ENCODE measurements around the gene NEK9.

Gene NEK9

GRCh38 chr14:75049731-75050201 lies 77.1 kb downstream of the NEK9 start:
- H3K4me3 ChIP-seq (ENCODE audit: low read depth, low read length): no peak overlapping the region
- TF ChIP-seq CTCF (IDR thresholded peaks at IDR 0.05; ENCODE audit: borderline replicate concordance, insufficient read depth, low read depth, low read length): no peak

- TF ChIP-seq CTCF (IDR thresholded peaks at IDR 0.05; ENCODE audit: borderline replicate concordance, insufficient read depth, low read depth, low read length): no peak
- H3K4me3 ChIP-seq (ENCODE audit: low read depth, low read length): no peak overlapping the region
Observed at GRCh38 chr14:75049136-75049535, 77.7 kb downstream of the NEK9 start.

GRCh38 chr14:75048101-75048500 lies 78.7 kb downstream of the NEK9 start:
- no peak for TF ChIP-seq CTCF (IDR thresholded peaks at IDR 0.05; ENCODE audit: borderline replicate concordance, insufficient read depth, low read depth, low read length)
- H3K4me3 ChIP-seq (ENCODE audit: low read depth, low read length): no peak overlapping the region

DNA sequence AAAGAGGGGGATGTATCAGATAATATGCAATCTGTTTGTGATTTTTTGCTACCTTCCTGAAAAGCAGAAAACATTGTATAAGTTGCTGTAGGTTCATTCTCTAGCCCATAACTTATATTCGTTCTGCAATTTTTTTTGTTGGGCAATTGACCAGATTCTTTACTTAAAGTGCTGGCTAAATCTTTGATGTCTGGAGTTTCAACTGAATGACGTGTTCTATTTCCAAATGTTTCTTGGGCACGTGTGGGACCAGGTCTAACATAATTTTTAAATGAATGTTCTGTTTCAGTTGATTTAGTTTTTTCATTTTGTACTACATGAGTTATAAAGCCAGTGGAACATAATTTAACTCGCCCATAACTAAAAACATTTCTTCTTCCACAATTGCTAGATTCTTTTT lies 79.3 kb downstream of the NEK9 start:
- H3K4me3 ChIP-seq (ENCODE audit: low read depth, low read length): no peak overlapping the region
- TF ChIP-seq CTCF (IDR thresholded peaks at IDR 0.05; ENCODE audit: borderline replicate concordance, insufficient read depth, low read depth, low read length): no peak

GRCh38 chr14:75046899-75047298 lies 79.9 kb downstream of the NEK9 start:
- H3K4me3 ChIP-seq (ENCODE audit: low read depth, low read length): no peak overlapping the region
- no peak for TF ChIP-seq CTCF (IDR thresholded peaks at IDR 0.05; ENCODE audit: borderline replicate concordance, insufficient read depth, low read depth, low read length)

GRCh38 chr14:75046275-75046674 lies 80.6 kb downstream of the NEK9 start:
- TF ChIP-seq CTCF (IDR thresholded peaks at IDR 0.05; ENCODE audit: borderline replicate concordance, insufficient read depth, low read depth, low read length): no peak
- no peak overlapping the region for H3K4me3 ChIP-seq (ENCODE audit: low read depth, low read length)

GRCh38 chr14:75044752-75045151 lies 82.1 kb downstream of the NEK9 start:
- no peak for TF ChIP-seq CTCF (IDR thresholded peaks at IDR 0.05; ENCODE audit: borderline replicate concordance, insufficient read depth, low read depth, low read length)
- no peak overlapping the region for H3K4me3 ChIP-seq (ENCODE audit: low read depth, low read length)
